GM19043 (cell line): ENCODE results near the gene FHIT.

ENCODE experiments used
- ATAC-seq: cut with Tn5 transposase; IDR thresholded peaks from one replicate; pipeline ENCODE4 v1.9.1; 2021; ENCODE audit warnings: low read depth; ENCODE audit not compliant: unreplicated experiment

The FHIT gene

GRCh38 chr3:60448696-60449095, 802.6 kb downstream of the FHIT start:
- no peak for ATAC-seq

DNA sequence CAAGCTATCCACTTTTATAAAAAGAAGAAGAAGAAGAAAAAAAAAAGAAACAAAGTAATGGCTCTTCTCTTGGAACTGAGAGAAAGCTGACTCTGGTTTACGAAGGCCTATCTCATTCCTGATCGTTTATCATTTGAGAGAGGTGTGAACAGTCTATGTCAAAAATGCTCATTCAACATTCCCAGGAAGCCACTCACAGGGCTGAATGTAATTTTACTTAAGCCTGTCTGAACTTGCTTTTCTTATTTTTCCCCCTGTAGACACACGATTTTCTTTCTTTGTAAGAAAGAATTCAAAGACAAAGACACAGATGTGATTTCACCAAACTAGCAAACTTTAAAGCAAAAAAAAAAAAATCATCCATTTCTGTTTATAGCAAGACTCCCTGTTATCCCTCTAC, 805.8 kb downstream of the FHIT start:
- ATAC-seq, result no peak

- ATAC-seq, result no peak
Measured at GRCh38 chr3:60444898-60445437, 806.3 kb downstream of the FHIT start.

DNA sequence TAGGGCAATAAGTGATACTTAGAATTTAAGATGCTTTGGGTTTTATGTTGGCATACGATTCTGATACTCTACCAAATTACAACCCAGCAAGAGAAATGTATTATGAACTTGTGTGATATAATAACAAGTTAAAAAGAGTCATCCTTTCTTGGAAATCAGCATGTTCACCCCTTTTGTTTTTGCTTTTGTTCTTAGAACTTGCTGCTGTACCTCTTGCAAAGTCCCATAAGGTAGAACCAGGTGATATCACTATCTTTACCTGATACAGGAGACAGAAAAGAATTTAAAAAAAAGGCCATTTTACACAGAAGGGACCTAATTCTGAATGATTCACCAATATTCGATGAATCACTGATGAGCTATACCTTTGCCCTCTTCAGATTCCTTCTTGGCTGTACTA, 810.4 kb downstream of the FHIT start:
- no peak for ATAC-seq

GRCh38 chr3:60435941-60436650, 815.2 kb downstream of the FHIT start:
- no peak for ATAC-seq

DNA sequence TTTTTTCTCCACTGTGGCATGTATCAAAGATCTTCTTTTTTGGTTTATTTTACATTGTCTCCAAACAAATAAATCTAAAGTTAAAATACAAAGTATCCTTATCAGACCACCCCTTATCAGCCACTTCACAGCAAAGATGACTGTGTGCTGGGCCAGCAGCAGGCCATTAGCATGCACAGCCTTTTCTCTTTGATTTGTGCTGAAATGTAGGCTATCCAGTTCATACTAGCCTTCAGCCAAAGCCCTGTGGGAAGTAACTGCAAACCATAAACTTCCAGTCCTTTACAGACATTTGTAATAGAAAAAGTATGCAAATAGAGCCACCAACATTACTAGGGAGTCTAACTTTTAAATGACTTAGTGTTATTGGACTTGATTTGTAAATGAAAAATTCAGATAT, 816.3 kb downstream of the FHIT start:
- no peak for ATAC-seq

- no peak for ATAC-seq
Measured at GRCh38 chr3:60434323-60434722, 816.9 kb downstream of the FHIT start.

GRCh38 chr3:60431599-60431958, 819.7 kb downstream of the FHIT start:
- ATAC-seq, result no peak

DNA sequence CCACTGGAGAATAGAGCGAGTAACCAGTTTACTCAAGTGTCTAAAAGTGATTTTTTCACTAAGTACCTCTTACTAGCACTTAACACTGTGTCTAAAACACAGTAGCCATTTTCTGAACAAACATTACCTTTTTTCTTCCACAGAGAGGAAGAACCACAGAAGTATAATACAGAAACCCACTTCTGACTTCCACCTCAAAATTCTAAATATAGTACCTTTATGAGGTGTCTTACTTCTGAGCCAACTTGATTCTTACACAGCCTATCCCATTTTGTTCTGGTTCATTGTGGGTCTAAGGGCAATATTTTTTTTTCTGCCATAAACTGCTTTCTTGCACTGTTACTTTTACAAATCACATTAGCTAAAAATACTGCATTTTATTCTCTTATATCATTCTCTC, 821.0 kb downstream of the FHIT start:
- ATAC-seq, result no peak

- ATAC-seq, result no peak
Measured at GRCh38 chr3:60427109-60427508, 824.1 kb downstream of the FHIT start.

GRCh38 chr3:60424942-60425341, 826.3 kb downstream of the FHIT start:
- no peak for ATAC-seq

DNA sequence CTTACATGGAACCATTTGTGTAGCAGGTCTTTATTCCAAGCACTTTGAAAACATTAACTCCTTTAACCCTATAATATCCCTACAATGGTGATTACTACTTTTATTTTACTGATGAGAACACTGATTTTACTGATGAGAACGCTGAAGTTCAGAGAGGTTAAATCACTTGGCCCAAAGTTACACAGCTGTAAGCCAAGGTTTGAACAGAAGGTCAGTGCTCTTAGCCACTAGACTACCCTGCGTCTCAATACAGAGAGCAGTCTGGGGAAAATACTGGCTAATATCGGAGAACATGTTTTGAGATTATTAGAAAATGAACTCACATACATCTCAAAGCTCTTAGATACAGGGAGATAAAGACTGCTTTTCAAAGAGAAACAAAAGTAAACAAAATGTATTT, 827.2 kb downstream of the FHIT start:
- ATAC-seq, result no peak

DNA sequence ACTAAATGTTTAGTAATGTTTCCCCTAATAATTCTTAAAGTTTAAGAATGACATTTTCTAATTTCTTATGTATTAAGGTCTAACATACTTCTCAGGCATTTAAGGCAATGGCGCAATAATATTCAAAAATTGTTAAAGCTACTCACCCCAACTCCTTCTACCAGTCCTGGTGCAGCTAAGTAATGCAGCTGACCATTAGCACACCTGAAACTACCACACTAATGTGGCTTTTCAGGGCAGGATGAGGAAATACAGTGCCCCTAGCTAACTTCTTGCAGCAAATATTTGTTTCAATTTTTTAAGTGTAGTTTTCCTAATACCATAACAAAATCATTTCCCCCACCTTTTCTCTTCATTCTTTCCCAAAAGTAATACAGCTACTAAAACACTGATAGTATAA, 827.7 kb downstream of the FHIT start:
- no peak for ATAC-seq

DNA sequence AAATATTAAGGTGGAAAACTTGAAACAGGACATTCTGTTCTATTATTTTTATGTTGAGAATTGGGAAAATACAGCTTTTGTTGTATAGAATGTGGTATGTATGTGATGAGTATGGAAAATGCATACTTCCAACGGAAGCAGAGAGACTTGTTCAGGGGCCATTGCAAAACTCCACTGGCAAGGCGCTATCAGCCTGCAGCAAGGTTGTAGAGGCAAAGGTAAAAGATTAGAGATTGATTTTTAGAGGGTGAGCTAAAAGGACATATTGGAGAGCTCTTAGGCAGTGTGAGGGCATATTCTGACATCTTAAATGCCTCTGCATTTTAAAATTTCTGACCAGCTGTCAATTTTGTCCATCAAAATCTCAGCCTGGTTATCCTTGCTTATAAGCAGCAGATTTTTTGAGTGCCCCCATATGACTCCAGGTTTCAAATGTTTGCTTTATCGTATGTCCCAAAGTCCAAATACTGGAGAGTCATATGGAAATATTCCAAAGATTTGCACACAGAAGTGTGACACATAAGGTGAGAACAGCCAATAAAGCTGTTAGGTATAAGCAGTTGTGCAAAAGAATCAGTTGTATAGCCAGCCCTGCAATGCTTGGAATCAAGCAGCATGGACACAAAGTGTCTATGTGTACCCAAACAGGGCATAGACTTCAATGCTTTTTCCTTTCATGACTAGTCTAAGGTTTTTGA, 829.4 kb downstream of the FHIT start:
- no peak for ATAC-seq

GRCh38 chr3:60417576-60417975, 833.7 kb downstream of the FHIT start:
- no peak for ATAC-seq

- no peak for ATAC-seq
Measured at GRCh38 chr3:60414011-60414410, 837.2 kb downstream of the FHIT start.

DNA sequence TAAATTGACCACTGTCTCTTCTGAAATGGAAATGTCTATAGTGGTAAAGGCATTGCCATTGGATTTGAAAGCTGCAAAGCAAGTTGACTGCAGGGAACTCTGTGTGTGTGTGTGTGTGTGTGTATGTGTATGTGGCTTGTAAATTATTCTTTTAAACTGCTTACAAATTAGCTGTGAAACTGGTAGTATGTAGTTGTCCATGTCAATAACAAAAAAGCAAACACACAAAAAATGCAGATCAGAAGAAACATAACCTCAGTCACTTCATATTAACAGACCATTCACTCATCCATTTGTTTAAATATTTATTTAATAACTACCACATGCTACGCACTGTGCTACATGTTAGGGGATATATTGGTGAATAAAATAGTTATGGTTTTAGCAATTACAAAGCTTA, 837.7 kb downstream of the FHIT start:
- ATAC-seq, result no peak

DNA sequence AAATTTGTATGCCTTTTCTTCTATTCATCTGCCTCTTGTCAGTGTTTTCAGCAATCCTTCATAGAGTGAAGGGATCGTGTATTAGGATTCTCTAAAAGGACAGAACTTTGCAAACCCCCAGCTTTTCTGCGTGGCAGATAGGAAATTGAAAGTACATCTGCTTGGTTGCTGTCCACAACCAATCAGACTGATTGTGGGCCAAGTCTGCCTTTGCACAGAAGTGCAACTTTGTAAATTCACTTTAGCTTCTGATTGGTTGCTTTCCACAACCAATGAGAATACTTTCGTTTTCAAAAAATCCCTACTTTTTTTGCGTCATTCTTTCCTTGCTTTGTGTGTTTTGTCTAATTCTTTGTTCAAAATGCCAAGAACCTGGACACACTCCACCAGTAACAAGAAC, 847.4 kb downstream of the FHIT start:
- no peak for ATAC-seq

DNA sequence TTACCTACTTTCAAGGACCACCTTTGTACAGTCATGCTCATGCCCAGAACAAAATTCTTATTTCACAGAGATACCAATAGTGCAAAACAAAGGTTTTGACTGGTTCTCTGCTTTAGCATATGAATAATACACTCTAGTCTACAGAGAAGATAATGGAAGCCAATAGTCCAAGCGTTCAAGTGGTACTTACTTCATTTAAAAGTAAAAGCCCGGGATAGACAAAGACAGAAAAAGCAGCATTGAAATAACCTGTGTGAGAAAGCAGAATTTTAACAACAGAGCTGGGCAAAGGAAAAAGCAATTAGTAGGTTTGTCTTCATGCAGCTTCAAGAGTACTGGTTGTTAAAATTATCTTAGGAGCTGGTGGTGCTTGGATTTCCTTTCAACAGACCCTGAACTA, 848.3 kb downstream of the FHIT start:
- ATAC-seq, result no peak

DNA sequence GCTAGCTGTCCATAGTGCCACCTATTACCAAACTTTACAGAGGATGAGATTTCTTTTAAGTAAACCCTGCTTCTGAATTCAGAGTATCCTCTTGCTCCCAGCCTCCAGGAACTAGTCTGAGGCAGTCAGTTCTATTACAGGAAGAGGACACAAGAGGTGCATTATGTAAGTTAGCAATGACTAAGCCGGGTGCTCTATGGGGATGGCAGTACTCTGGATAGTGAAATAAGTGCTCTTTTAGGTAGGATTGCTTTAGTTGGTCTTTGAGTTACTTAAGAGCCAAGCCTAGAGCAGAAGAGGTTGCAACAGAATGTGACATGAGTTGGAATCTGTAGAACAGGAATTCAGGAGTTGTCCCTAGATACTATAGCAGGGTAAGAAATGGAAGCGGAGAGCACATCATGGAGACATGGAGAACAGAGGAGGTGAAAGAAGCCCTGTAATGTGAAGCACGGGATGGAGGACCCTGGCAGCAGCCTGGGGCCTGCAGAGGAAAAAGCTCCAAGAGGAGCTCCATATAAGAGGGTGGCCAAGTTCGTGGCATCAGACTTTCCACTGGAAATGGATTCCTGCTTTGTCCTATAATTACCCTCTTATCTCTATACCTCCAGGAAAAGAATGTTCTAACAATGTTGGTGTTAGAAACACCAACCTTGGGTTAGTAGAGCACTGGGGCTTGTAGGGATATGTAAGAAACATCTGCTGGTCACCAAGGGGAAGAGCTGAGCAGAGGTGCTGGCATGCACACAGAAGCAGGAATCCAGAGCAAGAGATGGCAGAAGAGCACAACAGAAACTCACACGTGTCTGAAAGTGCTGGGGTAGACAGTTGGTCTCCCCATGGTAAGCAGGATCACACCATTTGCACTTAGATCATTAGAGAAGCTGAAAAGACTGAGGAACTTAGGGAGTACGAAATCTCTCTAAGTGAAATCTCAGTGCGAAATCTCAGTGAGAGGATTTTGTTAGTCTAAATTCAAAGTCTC, 851.1 kb downstream of the FHIT start:
- ATAC-seq, result no peak

- no peak for ATAC-seq
Measured at GRCh38 chr3:60399292-60399691, 852.0 kb downstream of the FHIT start.
